ENCODE measurements around the gene YPEL2.

- TF ChIP-seq CTCF (optimal IDR thresholded peaks at IDR 0.05 in 1 of 3, IDR thresholded peaks at IDR 0.05 in 1 of 3, conservative IDR thresholded peaks at IDR 0.05 in 1 of 3; ENCODE audit: extremely low read depth in 1 of 3, insufficient read depth in 2 of 3, low read length in 3 of 3) (no peak), EZH2 (IDR thresholded peaks at IDR 0.05; ENCODE audit: low read length) (no peak)
Observed at GRCh38 chr17:59298521-59298920, 32.9 kb upstream of the YPEL2 start.

Data from keratinocyte (primary cell).